Natural killer cell treated with Interleukin-12 subunit alpha and Interleukin-12 subunit beta and Interleukin-15 and Interleukin-18, amount 100 ng/mL, for 72 hours (primary cell): ENCODE results near the gene MYOT. TPM values are rescaled to one million over a fixed set of nuclear protein-coding genes. Genes with fewer than 3 reads are reported as not detected.

Experiments used
- ATAC-seq, 2 donors: fragments of 150-1000 bp; cut with Tn5 transposase in 1 of 2; sonication (Bioruptor Pico), chemical (Tn5 transposase) in 1 of 2; 2 replicates each; pipeline ENCODE4 v1.10.0; 2021
- DNase-seq: peaks from one replicate; pipeline ENCODE4 v3.0.0; 2022; ENCODE audit warnings: low spot score
- H3K27ac Mint-ChIP-seq, 2 donors: 1 replicate in 1 of 2; 2 replicates in 1 of 2; pipeline ENCODE4 v1.8.0; 2022; ENCODE audit warnings: mixed read lengths in 2 of 2, mild to moderate bottlenecking in 1 of 2, moderate library complexity in 1 of 2
- H3K27me3 Mint-ChIP-seq, 2 donors: 1 replicate in 1 of 2; 2 replicates in 1 of 2; pipeline ENCODE4 v1.8.0; 2022; ENCODE audit warnings: mixed read lengths in 2 of 2
- H3K36me3 Mint-ChIP-seq: one replicate; pipeline ENCODE4 v1.8.0; 2022; ENCODE audit warnings: mixed read lengths
- H3K4me1 Mint-ChIP-seq, 2 donors: 1 replicate in 1 of 2; 2 replicates in 1 of 2; pipeline ENCODE4 v1.8.0; 2022; ENCODE audit warnings: low read depth in 2 of 2, mixed read lengths in 2 of 2, mild to moderate bottlenecking in 1 of 2
- H3K4me3 Mint-ChIP-seq: one replicate; pipeline ENCODE4 v1.8.0; 2022; ENCODE audit warnings: mixed read lengths
- H3K9me3 Mint-ChIP-seq: 2 replicates; pipeline ENCODE4 v1.8.0; 2022; ENCODE audit warnings: mixed read lengths
- total RNA-seq, 2 donors: library from RNA; stranded (reverse); gene quantifications; one replicate each; pipeline ENCODE4 v1.2.3, GENCODE V29; 2022

Gene MYOT
- total RNA-seq, 2 donors from 2014 or later: not detected

DNA sequence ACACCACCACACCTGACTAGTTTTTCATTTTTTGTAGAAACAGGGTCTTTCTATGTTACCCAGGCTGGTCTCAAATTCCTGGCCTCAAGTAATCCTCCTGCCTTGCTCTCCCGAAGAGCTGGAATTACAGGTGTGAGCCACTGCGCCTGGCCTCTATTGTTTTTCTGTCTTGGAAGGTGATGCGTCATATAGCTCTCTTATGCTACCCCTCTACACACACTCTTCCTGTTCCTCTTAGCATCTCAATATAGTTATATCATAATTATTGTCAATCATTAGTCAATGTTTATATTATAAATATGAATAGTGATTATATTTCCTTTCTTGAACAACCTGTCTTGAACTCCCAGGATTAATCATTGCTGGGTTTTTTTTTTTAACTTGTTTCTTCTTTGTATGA, 28.9 kb downstream of the MYOT start:
- ATAC-seq (no peak), DNase-seq (no peak)
- peaks cover 5 to 11% of the 10 kb centered on the region in 2 donors for H3K27me3 Mint-ChIP-seq
- H3K27ac Mint-ChIP-seq: no peak overlapping the region
- no peaks in the 10 kb centered on the region for H3K9me3 Mint-ChIP-seq
- no peaks in the 10 kb centered on the region for H3K36me3 Mint-ChIP-seq
- H3K4me1 Mint-ChIP-seq: no peaks in the 10 kb centered on the region
- no peak overlapping the region for H3K4me3 Mint-ChIP-seq

DNA sequence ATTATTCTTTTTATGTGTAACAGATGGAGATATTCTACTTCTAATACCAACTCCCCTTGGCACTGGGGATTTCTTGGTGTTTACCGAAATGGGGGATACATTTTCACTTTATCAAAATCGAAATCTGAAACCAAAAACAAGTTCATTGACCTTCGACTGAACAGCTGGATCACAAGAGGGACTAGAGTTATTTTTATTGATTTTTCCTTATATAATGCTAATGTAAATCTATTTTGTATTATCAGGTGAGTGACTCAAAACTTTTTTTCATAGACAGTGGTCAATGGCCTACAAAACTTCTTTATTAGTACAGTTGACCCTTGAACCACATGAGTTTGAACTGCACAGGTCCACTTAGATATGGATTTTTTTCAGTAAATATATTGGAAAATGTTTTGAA, 31.8 kb downstream of the MYOT start:
- DNase-seq (no peak), ATAC-seq (no peak)
- Mint-ChIP-seq H3K4me1 (no peaks in the 10 kb centered on the region), H3K36me3 (no peaks in the 10 kb centered on the region), H3K4me3 (no peak overlapping the region), H3K27me3 (peaks cover 3 to 5% of the 10 kb centered on the region in 2 donors), H3K9me3 (no peaks in the 10 kb centered on the region), H3K27ac (no peak overlapping the region)

DNA sequence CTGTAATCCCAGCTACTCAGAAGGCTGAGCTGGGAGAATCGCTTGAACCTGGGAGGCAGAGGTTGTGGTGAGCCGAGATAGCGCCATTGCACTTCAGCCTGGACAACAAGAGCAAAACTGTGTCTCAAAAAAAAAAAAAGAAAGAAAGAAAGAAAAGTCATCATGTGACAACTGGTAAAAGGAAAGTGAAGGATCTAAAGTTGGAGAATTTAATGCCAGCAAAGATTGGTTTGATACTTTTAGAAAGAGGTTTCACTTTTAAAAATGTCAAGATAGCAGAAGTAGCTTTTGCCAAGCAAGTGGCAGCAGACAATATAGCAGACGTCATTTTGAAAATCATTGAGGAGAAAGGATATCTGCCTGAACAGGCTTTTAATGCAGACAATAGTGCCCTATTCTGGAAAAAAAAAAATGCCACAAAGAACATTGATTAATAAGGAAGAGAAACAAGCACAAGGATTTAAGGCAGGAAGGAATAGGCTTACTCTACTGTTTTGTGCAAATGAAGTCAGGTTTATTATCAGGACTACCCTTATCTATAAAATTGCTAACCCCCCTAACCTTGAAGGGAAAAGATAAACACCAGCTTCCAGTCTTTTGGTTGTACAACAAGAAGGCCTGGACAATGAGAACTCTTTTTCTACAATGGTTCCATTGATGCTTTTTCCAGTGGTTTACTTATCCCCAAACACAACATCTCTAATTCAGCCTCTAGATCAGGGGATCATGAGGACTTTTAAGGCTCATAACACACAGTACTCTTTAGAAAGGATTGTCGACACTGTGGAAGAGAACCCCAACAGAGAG, 33.6 kb downstream of the MYOT start:
- ATAC-seq (no peak), DNase-seq (no peak)
- Mint-ChIP-seq H3K4me1 (no peaks in the 10 kb centered on the region), H3K4me3 (no peak overlapping the region), H3K9me3 (no peaks in the 10 kb centered on the region), H3K36me3 (no peaks in the 10 kb centered on the region), H3K27ac (no peak overlapping the region), H3K27me3 (peaks cover 3 to 4% of the 10 kb centered on the region in 2 donors)

DNA sequence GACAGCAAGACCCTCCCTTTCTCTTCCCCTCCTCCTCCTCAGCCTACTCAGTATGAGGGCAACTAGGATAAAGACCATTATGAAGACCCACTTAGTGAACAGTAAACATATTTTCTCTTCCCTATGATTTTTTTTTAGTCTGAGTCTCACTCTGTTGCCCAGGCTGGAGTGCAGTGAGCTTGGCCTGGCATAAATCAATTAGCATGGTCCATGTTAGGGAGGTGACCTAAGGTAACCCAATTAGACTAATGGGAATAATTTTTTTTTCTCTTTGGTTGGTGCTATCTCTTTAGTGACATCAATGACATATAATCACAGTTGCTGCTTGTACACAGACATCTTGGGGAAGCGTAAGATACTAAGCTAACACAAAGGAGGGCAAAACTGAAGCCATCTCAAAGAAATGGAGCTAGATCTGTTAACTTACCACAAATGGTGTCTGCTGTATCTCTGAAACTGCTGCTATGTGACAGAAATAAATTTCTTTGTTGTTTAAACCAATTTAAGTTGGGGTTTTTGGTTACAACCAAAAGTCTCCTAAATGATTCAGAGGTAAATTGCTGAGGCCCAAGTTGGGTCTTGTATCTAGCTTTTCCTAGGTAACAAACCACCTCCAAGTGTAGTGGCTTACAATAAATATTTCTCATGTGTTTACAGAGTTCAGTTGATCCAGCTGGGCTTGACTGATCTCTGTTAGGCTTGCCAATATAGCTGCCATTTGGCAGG, 34.9 kb downstream of the MYOT start:
- ATAC-seq: no peak
- no peaks in the 10 kb centered on the region for H3K9me3 Mint-ChIP-seq
- no peak overlapping the region for H3K27ac Mint-ChIP-seq
- H3K4me1 Mint-ChIP-seq: no peaks in the 10 kb centered on the region
- H3K4me3 Mint-ChIP-seq: no peak overlapping the region
- no peak for DNase-seq
- H3K27me3 Mint-ChIP-seq: peaks cover 0 to 3% of the 10 kb centered on the region in 2 donors
- H3K36me3 Mint-ChIP-seq: no peaks in the 10 kb centered on the region

DNA sequence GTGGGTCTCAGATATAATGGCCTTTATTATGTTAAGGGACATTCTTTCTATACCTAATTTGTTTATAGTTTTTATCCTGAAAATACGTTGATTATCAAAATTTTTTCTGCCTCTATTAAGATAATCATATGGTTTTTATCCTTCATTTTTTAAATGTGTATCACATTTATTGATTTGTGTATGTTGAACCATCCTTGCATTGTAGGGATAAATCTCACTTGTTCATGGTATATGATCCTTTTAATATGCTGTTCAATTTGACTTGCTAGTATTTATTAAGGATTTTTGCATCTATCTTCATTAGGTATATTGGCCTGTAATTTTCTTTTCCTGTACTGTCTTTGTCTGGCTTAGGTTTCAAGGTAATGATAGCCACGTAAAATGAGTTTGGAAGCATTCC, 47.1 kb downstream of the MYOT start:
- Mint-ChIP-seq H3K4me3 (no peak overlapping the region), H3K36me3 (peaks cover 16% of the 10 kb centered on the region), H3K27ac (no peak overlapping the region), H3K4me1 (no peaks in the 10 kb centered on the region), H3K9me3 (peaks cover 11% of the 10 kb centered on the region), H3K27me3 (peaks cover 4 to 14% of the 10 kb centered on the region in 2 donors)
- ATAC-seq: no peak
- DNase-seq: no peak

DNA sequence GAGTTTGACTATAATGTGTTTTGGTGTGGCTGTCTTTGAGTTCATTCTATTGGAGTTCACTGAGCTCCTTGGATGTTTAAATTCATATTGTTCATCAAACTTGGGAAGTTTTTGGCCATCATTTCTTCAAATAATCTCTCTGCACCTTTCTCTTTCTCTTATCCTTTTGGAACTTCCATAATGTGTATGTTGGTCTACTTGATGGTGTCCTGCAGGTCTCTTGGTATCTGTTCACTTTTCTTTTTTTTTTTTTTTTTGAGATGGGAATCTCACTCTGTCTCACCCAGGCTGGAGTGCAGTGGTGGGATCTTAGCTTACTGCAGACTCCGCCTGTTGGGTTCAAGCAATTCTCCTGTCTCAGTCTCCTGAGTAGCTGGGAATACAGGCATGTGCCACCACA, 49.3 kb downstream of the MYOT start:
- no peak overlapping the region for H3K27ac Mint-ChIP-seq
- H3K27me3 Mint-ChIP-seq: peaks cover 1 to 8% of the 10 kb centered on the region in 2 donors

DNA sequence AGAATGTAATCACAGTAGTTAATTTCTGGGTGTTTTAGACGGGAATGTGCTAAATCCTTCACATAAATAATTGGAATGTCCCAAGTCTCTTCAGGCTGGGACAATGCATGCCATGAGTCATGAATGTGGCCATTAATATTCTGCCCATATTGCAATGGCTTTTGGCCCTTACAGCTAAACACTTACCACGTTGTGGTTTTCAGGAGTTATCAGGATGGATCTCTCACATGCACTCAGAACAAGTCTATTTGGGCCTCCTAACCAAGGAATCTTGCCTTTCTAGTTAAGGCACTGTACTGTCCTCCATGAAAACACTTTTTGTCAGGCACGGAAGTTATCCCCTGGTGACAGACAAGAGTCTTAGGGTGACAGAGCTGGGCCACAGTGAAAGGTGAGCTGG, 54.3 kb downstream of the MYOT start:
- Mint-ChIP-seq H3K36me3 (peaks cover 8% of the 10 kb centered on the region), H3K9me3 (peaks cover 5% of the 10 kb centered on the region), H3K27ac (no peak overlapping the region), H3K27me3 (peaks cover 0 to 5% of the 10 kb centered on the region in 2 donors), H3K4me3 (no peak overlapping the region), H3K4me1 (no peaks in the 10 kb centered on the region)
- no peak for ATAC-seq
- no peak for DNase-seq

More for the DNA sequence above, 49.3 kb downstream of the MYOT start:
- DNase-seq (no peak), ATAC-seq (no peak)
- Mint-ChIP-seq H3K4me3 (no peak overlapping the region), H3K36me3 (peaks cover 16% of the 10 kb centered on the region), H3K4me1 (no peaks in the 10 kb centered on the region), H3K9me3 (peaks cover 11% of the 10 kb centered on the region)

DNA sequence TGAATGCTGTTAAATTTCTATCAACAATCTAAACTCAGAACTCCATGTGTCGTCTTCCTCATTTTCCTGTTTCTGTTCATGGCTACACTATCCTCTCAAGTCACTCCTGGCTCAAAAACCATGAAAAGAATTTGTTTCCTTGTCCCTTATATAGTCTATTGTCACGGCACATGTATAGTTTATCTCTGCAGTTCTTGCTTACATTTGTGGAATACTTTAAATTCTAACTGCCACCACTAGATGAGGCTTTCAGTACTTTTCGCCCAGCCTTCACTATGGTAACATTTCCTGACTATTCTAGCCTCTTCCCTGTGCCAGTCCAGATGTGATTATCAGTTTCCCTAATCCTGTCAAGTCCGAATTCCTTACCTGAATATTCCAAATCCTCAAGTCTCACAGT, 56.2 kb downstream of the MYOT start:
- H3K27me3 Mint-ChIP-seq: no peaks in the 10 kb centered on the region
- no peaks in the 10 kb centered on the region for H3K36me3 Mint-ChIP-seq
- H3K4me3 Mint-ChIP-seq: no peak overlapping the region
- no peaks in the 10 kb centered on the region for H3K4me1 Mint-ChIP-seq
- H3K9me3 Mint-ChIP-seq: no peaks in the 10 kb centered on the region
- DNase-seq: no peak
- no peak for ATAC-seq
- H3K27ac Mint-ChIP-seq: no peak overlapping the region

DNA sequence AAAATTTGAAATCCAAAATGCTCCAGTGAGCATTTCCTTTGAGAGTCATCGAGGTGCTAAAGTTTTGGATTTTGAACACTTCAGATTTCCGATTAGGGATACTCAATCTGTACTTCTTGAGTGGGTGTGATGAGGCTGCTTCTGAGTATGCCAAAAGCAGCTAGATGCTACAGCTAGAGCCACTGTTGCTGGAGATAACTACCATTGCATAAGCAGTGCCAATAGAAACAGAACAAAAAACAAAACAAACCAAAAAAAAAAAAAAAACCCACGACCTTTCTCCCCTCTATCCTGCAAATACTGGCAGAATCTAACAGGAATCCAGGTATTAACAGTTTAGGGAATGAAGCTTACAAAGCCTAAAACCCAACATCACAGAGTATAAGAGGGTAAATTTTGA, 65.1 kb downstream of the MYOT start:
- Mint-ChIP-seq H3K9me3 (no peaks in the 10 kb centered on the region), H3K27me3 (no peaks in the 10 kb centered on the region), H3K4me1 (no peaks in the 10 kb centered on the region), H3K27ac (no peak overlapping the region), H3K4me3 (no peak overlapping the region), H3K36me3 (no peaks in the 10 kb centered on the region)
- ATAC-seq (no peak), DNase-seq (no peak)

DNA sequence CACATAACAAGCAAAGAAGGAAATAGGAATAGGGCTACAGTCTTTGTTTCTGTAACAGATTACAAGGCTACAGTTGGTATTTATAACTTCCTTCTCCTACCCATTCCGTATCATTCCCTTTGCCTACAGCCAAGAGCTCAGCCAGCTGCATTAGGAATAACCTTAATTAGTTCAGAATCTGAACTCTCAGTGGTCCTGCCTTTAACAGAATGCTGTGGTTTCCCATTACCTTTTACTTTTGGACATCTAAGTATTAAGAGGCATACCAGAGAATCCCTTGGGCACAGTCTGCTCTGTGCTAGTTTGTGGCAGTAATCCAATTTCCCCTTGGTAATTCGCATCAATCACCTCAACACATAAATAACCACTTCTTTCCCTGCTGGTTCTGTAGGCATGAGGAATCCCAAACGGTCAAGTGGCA, 65.8 kb downstream of the MYOT start:
- no peaks in the 10 kb centered on the region for H3K4me1 Mint-ChIP-seq
- no peak overlapping the region for H3K27ac Mint-ChIP-seq
- no peaks in the 10 kb centered on the region for H3K9me3 Mint-ChIP-seq
- no peak overlapping the region for H3K4me3 Mint-ChIP-seq
- DNase-seq (no peak), ATAC-seq (no peak)
- H3K36me3 Mint-ChIP-seq: no peaks in the 10 kb centered on the region
- H3K27me3 Mint-ChIP-seq: no peaks in the 10 kb centered on the region

DNA sequence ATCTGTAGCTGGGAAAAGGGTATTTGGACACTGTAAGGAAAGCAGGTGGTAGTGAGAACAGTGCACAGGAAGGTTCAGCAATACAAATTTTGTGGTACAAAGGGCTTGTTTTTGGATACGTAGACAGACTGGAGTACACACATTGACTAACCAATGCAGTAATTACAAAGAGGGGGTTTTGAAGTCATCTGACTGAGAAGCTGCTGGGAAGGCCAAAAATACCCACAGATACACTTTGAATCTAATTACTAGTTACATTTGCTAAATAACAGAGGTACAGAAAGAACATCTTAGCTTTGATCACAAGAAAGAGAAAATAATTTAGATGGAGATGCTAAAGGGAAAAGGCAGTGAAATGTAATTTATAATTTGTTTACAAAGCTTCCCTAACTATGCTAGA, 67.5 kb downstream of the MYOT start:
- H3K4me3 Mint-ChIP-seq: no peak overlapping the region

DNA sequence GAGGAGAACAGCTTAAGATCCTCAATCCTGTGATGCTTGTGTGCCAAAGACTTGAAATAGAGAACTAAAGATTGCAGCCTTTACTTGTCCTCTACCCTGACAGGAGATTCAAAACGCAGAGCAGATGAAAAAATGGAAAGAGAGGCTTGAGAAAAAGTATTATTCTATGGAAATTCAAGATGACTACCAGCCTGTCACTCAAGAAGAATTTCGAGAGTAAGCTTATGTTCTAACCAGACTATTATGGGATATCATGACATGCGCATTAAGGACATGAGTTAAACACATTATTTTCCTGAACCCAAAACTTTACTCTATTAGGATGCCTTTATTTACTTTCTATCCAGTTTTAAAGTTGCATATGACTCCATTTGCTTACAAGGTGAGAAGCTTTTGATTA, 68.0 kb downstream of the MYOT start:
- Mint-ChIP-seq H3K4me3 (no peak overlapping the region), H3K27me3 (no peaks in the 10 kb centered on the region), H3K36me3 (peaks cover 20% of the 10 kb centered on the region), H3K4me1 (peaks cover 0 to 8% of the 10 kb centered on the region in 2 donors), H3K27ac (peak overlapping the region in 1 of 2 donors; percentile 15), H3K9me3 (no peaks in the 10 kb centered on the region)
- ATAC-seq (no peak), DNase-seq (no peak)

More for the DNA sequence above, 67.5 kb downstream of the MYOT start:
- peaks cover 17% of the 10 kb centered on the region for H3K36me3 Mint-ChIP-seq
- no peak for ATAC-seq
- peak overlapping the region; percentile 2 to 15 for H3K27ac Mint-ChIP-seq
- no peak for DNase-seq
- H3K4me1 Mint-ChIP-seq: peaks cover 0 to 8% of the 10 kb centered on the region in 2 donors
- H3K9me3 Mint-ChIP-seq: no peaks in the 10 kb centered on the region
- no peaks in the 10 kb centered on the region for H3K27me3 Mint-ChIP-seq
